Stomach (tissue), 9 donors: ENCODE measurements around the gene ATP6V0B. TPM values are rescaled to one million over a fixed set of nuclear protein-coding genes. Genes with fewer than 3 reads are reported as not detected.

ENCODE experiments used
- DNase-seq, 2 donors: peaks; one replicate each; pipeline versions ENCODE4 v3.0.0 to v3.0.0-alpha.2; 2013 to 2019
- H3K27ac ChIP-seq, 5 donors: fragments of 200-600 bp in 4 of 5; sonication (generic) in 4 of 5; one replicate each; pipeline ENCODE4 v1.5.1; 2013 to 2019; ENCODE audit warnings: mild to moderate bottlenecking in 1 of 5, moderate library complexity in 1 of 5
- H3K27me3 ChIP-seq, 3 donors: fragments of 200-600 bp; sonication (generic); one replicate each; pipeline ENCODE4 v1.5.1; 2017 to 2019; ENCODE audit warnings: mixed run types in 1 of 3
- H3K36me3 ChIP-seq, 4 donors: fragments of 200-600 bp; sonication (generic); 1 replicate in 3 of 4; 2 replicates in 1 of 4; pipeline ENCODE4 v1.5.1; 2016 to 2019
- H3K4me1 ChIP-seq, 4 donors: fragments of 200-600 bp; sonication (generic); one replicate each; pipeline ENCODE4 v1.5.1; 2016 to 2019
- H3K4me3 ChIP-seq, 4 donors: fragments of 200-600 bp; sonication (generic) in 3 of 4; one replicate each; pipeline ENCODE4 v1.5.1; 2016 to 2019; ENCODE audit warnings: mild to moderate bottlenecking in 1 of 4
- H3K9me3 ChIP-seq, 4 donors: fragments of 200-600 bp; sonication (generic); one replicate each; pipeline ENCODE4 v1.5.1; 2016 to 2019
- CTCF ChIP-seq, 7 experiments: fragments of 450-650 bp in 4 of 7; fragments of 200-600 bp in 3 of 7; sonication (generic) in 3 of 7; IDR thresholded peaks; one replicate each; pipeline ENCODE4 v1.5.1; 2016 to 2019; ENCODE audit warnings: antibody characterized with exemption in 7 of 7, control low read depth in 2 of 7, mild to moderate bottlenecking in 1 of 7
- EP300 ChIP-seq: sonication (generic); formaldehyde crosslinking; IDR thresholded peaks from one replicate; pipeline ENCODE4 v1.6.1; 2017; ENCODE audit warnings: antibody characterized with exemption
- POLR2A ChIP-seq, 4 donors: fragments of 450-650 bp; IDR thresholded peaks; one replicate each; pipeline ENCODE4 v1.6.1; 2016; ENCODE audit warnings: antibody characterized with exemption in 4 of 4, control low read depth in 2 of 4, mild to moderate bottlenecking in 1 of 4, moderate library complexity in 1 of 4
- POLR2AphosphoS5 ChIP-seq, 3 donors: sonication (generic); formaldehyde crosslinking; IDR thresholded peaks; one replicate each; pipeline ENCODE4 v1.6.1; 2016; ENCODE audit warnings: antibody characterized with exemption in 3 of 3
- WGBS, 5 donors: extraction: QIAGEN DNeasy Blood & Tissue Kit in 3 of 5; methylation state at CpG; one replicate each; pipeline versions ENCODE4 v1.1.5 to v1.1.7; 2013 to 2018; 5-methylcytosine and 5-hydroxymethylcytosine counted together
- intact Hi-C: fragments of 100-400 bp; cut with DNase I; formaldehyde crosslinking; loops from one replicate; pipeline ENCODE4 v1.15.1; 2023; ENCODE audit warnings: low total_unique reads
- polyA plus RNA-seq, 3 donors: library from polyadenylated mRNA; stranded (reverse); fragments of 200-250 nt; gene quantifications; one replicate each; pipeline ENCODE4 v1.2.3, GENCODE V29; 2013
- total RNA-seq, 5 donors: library from RNA; depleted of rRNA; stranded (reverse); fragments of >200 nt; gene quantifications; one replicate each; pipeline versions ENCODE4 v1.1.0 to v1.2.3, GENCODE V29; 2014 to 2016
- donor health status: healthy with polysubstance abuse.
- donor health status: Bipolar disorder and iron deficiency.
- donor health status: healthy.

Gene ATP6V0B
- total and polyA plus RNA-seq, 8 donors, result 32.1 to 188 (median 94.7) TPM

DNA sequence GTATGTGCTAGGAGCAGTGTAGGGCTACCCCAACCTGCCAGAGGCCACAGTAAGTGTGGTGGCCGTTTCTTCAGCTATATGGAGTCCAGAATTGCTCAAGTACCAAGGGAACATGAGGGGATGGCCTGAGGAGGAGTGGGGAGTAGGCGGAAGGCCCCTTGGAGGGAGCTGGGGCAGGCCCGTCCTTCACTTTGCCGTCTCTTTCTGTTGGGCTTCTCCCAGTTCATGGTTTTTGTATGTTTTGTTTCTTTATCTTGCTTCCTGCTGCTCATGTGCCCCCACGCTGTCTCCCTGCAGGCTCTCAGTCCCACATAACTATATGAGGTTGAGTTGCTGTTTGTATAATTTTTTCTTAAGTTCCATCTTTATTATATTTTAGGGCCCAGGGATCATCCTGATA is 10.9 kb upstream of the ATP6V0B start:
- no peak overlapping the region for H3K4me3 ChIP-seq
- H3K36me3 ChIP-seq, result peaks cover 27 to 82% (median 80%) of the 10 kb centered on the region in 4 donors
- no peak for TF ChIP-seq CTCF (IDR thresholded peaks at IDR 0.05)
- no peak for TF ChIP-seq POLR2AphosphoS5 (IDR thresholded peaks at IDR 0.05)
- no peak for TF ChIP-seq POLR2A (IDR thresholded peaks at IDR 0.05)
- no peak for TF ChIP-seq EP300
- WGBS, 5 donors, result 81 to 93% (median 86%) methylated on average over 5 of the region's 5 CpGs
- H3K27ac ChIP-seq, result no peak overlapping the region
- H3K4me1 ChIP-seq, result no peaks in the 10 kb centered on the region
- intact Hi-C loops, result no loop called here
- no peaks in the 10 kb centered on the region for H3K27me3 ChIP-seq
- DNase-seq, result no peak
- H3K9me3 ChIP-seq, result no peaks in the 10 kb centered on the region

- WGBS, 5 donors, result 92 to 97% (median 92%) methylated on average over 3 of the region's 3 CpGs
- Histone ChIP-seq H3K27me3 (no peaks in the 10 kb centered on the region), H3K27ac (no peak overlapping the region), H3K36me3 (peaks cover 22 to 68% (median 66%) of the 10 kb centered on the region in 4 donors), H3K4me1 (peaks cover 2 to 9% (median 8%) of the 10 kb centered on the region in 4 donors), H3K9me3 (no peaks in the 10 kb centered on the region), H3K4me3 (no peak overlapping the region)
- no peak for DNase-seq
- intact Hi-C loops, result no loop called here
- TF ChIP-seq POLR2A (IDR thresholded peaks at IDR 0.05) (no peak), EP300 (no peak), CTCF (IDR thresholded peaks at IDR 0.05) (no peak), POLR2AphosphoS5 (IDR thresholded peaks at IDR 0.05) (no peak)
Observed at GRCh38 chr1:43965316-43965715, 9.4 kb upstream of the ATP6V0B start.

DNA sequence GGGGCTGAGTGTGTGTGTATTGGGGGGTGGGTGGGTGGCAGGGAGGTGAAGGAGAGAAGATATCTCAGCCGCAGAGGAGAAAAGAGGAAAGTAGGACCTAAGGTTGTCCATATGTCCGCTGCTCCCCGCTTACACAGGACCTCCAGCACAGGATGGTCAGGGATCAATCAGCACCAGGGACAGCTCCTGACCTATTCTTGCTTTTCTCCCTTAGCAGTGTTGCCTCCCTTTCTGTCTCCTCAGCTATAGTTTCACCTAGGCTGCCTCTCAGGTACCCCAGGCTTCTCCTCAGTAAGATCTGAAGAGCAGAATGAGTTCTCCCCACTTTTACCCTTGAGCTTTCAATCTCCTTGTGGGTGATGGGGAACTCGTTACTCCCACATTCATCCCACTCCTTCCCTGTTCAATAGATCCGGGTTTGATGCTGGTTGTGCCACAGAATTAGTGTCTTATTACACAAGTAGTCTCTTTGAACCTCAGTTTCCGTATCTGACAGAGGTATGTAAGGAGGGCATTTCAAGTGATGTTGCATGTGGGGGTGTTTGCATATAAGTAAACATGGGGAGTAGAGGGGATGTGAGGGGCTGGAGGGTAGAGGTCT is 6.3 kb upstream of the ATP6V0B start:
- no peak overlapping the region for H3K27ac ChIP-seq
- H3K4me1 ChIP-seq, result peaks cover 9 to 26% (median 19%) of the 10 kb centered on the region in 4 donors
- H3K36me3 ChIP-seq, result peaks cover 9 to 61% (median 53%) of the 10 kb centered on the region in 4 donors
- 80 to 89% (median 88%) methylated on average over 6 of the region's 6 CpGs for WGBS, 5 donors
- intact Hi-C loops, result no loop called here
- TF ChIP-seq POLR2A (IDR thresholded peaks at IDR 0.05) (no peak), EP300 (no peak), POLR2AphosphoS5 (IDR thresholded peaks at IDR 0.05) (no peak), CTCF (IDR thresholded peaks at IDR 0.05) (no peak)
- H3K27me3 ChIP-seq, result no peaks in the 10 kb centered on the region
- H3K4me3 ChIP-seq, result no peak overlapping the region
- no peaks in the 10 kb centered on the region for H3K9me3 ChIP-seq
- peak in 1 of 2 donors; percentile 68 for DNase-seq

DNA sequence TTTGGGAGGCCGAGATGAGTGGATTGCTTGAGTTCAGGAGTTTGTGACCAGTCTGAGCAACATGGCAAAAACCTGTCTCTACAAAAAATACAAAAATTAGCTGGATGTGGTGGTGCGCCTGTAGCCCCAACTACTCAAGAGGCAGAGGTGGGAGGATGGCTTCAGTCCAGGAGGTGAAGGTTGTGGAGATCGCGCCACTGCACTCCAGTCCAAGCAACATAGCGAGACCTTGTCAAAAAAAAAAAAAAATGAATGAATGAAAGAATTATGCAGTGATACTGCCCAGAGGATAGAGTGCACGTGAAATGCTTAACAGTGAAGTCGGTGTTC is 5.4 kb upstream of the ATP6V0B start:
- no peaks in the 10 kb centered on the region for H3K27me3 ChIP-seq
- H3K9me3 ChIP-seq, result no peaks in the 10 kb centered on the region
- WGBS, 5 donors, result 52 to 62% (median 56%) methylated on average over 7 of the region's 7 CpGs
- intact Hi-C loops, result no loop called here
- H3K4me1 ChIP-seq, result peaks cover 15 to 35% (median 27%) of the 10 kb centered on the region in 4 donors
- TF ChIP-seq CTCF (IDR thresholded peaks at IDR 0.05), result peak in 1 of 7 experiments; percentile 13
- no peak for TF ChIP-seq POLR2A (IDR thresholded peaks at IDR 0.05)
- peak overlapping the region; percentile 81 to 99 (median 93) for H3K4me3 ChIP-seq
- peaks cover 3 to 52% (median 43%) of the 10 kb centered on the region in 4 donors for H3K36me3 ChIP-seq
- DNase-seq, result no peak
- no peak overlapping the region for H3K27ac ChIP-seq
